GM21381 (cell line): Measurements from ENCODE around the gene CACNG1.
"Not testable (repeated sequence)": the region's sequence is repeated elsewhere in the genome, so short reads cannot be mapped to it uniquely, and the experiment has no call there.

ENCODE experiments used
- ATAC-seq: cut with Tn5 transposase; IDR thresholded peaks from one replicate; pipeline ENCODE4 v1.9.1; 2021; ENCODE audit warnings: mild to moderate bottlenecking, moderate library complexity; ENCODE audit not compliant: unreplicated experiment

CACNG1 gene

DNA sequence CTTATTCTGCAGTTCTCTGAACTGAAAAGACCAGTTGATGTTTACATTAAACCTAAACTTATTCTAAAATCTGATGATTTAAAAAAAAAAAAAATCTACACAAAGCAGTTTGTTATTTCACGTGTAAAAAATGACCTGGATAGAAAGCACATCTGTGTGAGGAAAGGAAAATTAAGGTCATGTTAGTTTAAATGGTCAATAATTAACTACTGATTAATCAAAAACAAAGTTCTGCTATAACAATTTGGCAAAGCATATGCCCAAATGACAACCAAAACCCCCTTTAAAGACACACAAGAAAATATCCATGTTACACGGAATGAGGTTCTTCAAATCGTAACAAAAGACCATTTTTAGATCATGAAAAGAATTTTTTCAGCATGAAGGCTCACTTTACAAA is 30.4 kb downstream of the CACNG1 start:
- ATAC-seq = no peak

DNA sequence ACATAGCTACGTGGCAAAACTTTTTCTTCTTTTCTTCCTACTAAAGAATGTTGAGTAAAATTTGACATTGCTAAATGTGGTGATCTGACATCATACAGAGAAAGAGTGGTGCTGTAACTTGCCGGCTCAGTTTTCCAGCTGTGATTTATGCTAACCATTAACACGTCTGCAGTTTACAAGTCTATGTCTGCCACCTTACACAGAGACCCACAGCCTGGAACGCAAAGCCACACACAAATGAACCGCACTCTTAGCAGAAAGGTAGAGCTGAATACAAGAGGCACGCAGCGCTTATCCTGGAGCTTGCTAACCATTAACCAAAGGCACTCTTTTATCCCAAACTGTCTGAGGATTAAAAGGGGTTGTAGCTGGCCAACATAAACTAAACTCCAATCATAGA is 31.9 kb downstream of the CACNG1 start:
- ATAC-seq = no peak

DNA sequence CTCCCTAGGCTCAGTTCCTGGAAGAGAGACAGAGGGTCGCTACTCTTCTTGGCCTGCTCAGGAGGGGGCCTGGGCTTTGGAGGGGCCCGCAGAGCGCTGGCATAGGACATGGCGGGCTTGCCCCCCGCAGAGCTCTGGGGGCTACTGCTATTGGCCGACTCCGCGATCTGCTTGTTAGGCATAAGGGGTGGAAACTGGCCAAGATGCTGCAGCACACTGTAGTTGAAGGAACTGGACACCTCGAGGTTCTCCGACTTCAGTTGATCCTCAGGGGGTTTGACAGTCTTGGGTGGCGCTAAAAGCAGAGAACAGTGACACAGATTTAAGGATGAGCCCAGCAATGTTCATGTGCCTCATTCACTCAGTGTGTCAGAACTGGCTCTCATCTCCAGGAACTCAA is 33.9 kb downstream of the CACNG1 start:
- no peak for ATAC-seq

- no peak for ATAC-seq
Measured at GRCh38 chr17:67079491-67079890, 35.1 kb downstream of the CACNG1 start.

- ATAC-seq = no peak
Measured at GRCh38 chr17:67080804-67081203, 36.5 kb downstream of the CACNG1 start.

DNA sequence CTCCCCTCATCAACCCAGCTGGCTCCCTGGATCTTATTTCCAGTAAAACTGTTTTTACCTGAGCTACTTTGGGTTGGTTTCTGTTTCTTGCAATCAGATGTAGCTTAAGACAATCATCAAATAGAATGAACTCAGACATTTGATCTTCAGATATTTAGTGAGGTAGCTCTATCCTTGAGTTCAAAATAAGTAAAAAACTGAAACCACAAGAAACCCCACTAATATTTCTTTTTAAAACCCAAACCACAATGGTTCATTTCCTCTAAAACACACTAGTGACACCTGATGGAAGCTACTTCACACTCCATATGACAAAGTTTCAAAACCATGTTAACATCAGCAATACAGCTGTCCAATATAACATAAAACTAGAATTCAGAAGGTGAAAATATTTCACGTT is 37.8 kb downstream of the CACNG1 start:
- peak; percentile 75 for ATAC-seq

DNA sequence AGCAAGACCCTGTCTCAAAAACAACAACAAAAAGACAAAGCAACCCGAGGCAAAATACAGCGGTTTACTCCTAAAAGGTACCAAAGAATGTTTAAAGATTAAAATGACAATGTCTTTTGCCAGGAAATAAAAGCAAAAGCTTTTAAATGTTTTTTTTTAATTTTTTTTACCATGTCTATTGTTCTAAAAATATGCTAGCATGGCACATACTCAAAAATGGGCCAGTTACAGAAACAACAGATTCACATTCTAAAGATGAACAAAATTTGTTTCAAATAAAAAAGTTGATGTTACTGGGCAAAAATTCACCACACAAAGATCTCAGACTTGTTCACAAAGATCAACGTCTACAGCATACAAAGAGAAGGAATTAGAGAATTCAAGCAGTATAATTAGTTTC is 41.1 kb downstream of the CACNG1 start:
- no peak for ATAC-seq

GRCh38 chr17:67088639-67089038 is 44.3 kb downstream of the CACNG1 start:
- no peak for ATAC-seq

DNA sequence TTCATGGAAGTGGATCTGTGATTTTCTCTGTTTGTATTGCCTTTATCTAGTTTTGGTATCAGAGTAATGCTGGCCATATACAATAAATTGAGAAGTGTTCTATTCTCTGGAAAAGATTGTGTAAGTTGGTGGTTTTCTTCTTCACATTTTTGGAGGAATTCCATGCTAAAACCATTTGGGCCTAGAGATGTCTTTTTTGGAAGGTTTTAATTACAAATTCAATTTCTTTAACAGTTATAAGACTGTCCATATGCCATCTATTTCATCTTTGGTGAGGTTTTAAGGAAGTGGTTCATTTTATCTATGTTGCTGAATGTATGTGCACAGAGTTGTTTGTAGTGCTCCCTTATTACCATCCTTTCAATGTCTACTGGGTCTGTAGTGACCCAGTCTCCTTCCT is 46.0 kb downstream of the CACNG1 start:
- no peak for ATAC-seq

DNA sequence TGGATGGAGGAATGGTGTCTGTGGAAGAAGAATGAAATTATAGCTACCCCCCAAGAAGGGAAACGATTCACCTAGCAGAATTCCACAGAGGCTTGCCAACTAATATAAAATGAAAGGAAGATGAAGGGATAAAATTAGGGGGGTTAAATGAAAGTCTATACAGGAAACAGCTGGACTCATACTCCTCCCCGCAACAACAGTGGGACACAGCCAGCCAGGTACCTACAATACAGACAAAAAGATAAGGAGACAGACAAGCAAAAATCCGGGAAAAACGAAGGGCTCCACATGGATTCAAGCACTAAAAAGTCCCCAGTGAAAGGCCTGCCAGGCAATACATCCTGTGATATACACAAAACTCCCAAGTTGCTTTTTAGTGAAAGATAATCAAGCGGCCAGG is 47.9 kb downstream of the CACNG1 start:
- no peak for ATAC-seq

DNA sequence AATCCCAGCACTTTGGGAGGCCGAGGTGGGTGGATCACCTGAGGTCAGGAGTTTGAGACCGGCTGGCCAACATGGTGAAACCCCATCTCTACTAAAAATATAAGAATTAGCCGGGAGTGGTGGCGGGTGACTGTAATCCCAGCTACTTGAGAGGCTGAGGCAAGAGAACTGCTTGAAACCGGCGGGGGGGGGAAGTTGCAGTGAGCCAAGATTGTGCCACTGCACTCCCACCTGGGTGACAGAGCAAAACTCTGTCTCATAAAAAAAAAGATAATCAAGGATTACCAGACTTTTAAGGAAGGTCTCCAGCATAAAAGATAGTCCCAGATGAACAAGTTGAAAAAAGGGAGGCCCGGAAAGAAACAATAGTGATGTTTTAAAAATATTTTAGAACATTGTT is 48.4 kb downstream of the CACNG1 start:
- not testable (repeated sequence) for ATAC-seq

GRCh38 chr17:67093348-67093747 is 49.0 kb downstream of the CACNG1 start:
- no peak for ATAC-seq

- ATAC-seq = not testable (repeated sequence)
Measured at GRCh38 chr17:67095291-67095690, 50.9 kb downstream of the CACNG1 start.

DNA sequence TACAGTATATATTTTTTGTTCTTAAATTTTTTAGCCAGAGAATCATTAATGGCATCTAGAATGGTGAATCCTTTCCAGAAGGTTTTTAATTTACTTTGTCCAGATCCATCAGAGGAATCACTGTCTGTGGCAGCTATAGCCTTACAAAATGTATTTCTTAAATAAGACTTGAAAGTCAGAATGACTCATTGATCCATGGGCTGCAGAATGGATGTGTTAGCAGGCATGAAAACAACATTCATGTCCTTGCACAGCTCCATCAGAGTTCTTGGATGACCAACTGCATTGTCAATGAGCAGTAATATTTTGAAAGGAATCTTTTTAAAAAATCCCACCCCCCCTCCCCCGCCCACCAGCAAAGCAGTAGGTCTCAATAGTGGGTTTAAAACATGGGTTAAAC is 51.4 kb downstream of the CACNG1 start:
- ATAC-seq = no peak

- ATAC-seq = no peak
Measured at GRCh38 chr17:67096609-67097008, 52.3 kb downstream of the CACNG1 start.

DNA sequence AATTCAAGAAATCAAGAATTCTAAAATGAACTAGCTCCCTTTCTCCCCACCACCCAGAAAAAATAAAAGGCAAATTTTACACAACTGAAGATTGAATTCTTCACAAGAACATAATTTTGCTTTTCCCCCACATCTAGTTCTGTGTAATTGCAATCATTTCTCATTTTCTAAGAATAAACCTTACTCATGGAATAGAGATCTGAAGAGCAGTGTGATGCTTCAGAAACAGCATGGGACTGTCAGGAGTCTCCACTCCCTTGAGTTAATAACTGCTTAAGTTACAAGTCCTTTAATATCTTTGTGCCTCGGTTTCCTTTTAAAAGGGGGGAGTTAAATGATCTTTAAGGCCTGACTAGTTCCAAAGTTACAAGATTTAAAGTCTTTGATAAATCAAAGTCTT is 53.7 kb downstream of the CACNG1 start:
- ATAC-seq = no peak

DNA sequence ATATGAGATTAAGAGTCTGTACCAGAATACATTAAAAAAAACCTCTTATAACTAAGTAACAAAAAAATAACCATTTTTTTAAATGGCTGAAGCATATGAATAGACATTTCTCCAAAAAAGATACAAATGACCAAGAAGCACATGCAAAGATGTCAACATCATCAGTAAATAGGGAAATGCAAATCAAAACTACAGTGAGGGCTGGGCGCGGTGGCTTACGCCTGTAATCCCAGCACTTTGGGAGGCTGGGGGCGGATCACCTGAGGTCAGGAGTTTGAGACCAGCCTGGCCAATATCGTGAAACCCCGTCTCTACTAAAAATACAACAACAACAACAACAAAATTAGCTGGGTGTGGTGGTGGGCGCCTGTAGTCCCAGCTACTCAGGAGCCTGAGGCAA is 60.3 kb downstream of the CACNG1 start:
- ATAC-seq = not testable (repeated sequence)

DNA sequence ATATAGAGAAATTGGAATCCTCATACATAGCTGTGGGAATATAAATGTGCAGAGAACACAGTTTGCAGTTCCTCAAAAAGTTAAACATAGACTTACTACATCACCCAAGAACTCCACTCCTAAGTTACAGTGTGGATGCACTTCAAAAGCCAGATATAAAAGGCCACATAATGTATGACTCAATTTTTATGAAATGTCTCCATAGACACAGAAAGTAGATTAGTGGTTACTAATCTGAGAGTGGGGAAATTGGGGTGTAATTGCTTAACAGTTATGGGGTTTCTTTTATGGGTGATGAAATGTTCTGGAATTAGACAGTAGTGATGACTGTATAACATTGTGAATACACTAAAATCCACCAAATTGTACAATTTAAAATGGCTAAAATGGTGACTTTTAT is 60.9 kb downstream of the CACNG1 start:
- no peak for ATAC-seq
